T47D (cell line): ENCODE results near the gene MOB2.
A peak's percentile ranks its signal among the peaks of the same experiment; 100 is the strongest.
"Not testable (repeated sequence)": the region's sequence is repeated elsewhere in the genome, so short reads cannot be mapped to it uniquely, and the experiment has no call there.

Source experiments
- DNase-seq, 2 experiments: peaks; one replicate each; pipeline versions ENCODE4 v3.0.0 to v3.0.0-alpha.2; 2011 to 2012; ENCODE audit warnings: low read depth in 1 of 2, low spot score in 1 of 2
- JUND ChIP-seq: IDR thresholded peaks from 2 replicates; pipeline ENCODE4 v1.6.1; 2012; ENCODE audit warnings: low read depth
- in situ Hi-C: cut with HindIII; loops from 2 replicates; pipeline ENCODE4 v1.10.0; 2016; ENCODE audit warnings: low sequenced_read_pairs, low pct_unique_long_range_greater_than_20kb

The MOB2 gene

DNA sequence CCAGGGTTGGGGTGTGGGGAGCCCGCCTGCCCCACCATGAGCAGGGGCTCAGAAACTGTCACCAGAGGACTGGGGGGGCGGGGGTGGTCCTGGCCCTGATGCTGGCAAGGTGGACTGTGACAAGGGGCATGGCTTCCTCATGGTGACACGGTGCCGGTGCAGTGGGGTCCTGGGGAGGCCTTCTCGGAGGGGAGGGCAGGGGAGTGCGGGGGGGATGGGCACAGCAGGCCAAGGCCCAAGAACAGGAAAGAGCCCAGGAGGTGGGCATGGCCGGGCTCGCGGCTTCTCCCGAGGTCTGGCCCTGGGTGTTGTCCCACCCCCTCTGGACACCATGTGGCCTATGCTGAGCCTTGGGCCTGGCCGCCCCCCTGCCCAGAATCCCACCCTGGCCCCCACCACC is 47.2 kb downstream of the MOB2 start:
- DNase-seq: no peak
- TF ChIP-seq JUND: no peak
- in situ Hi-C loops: no loop called here

- in situ Hi-C loops: no loop called here
- no peak for DNase-seq
- TF ChIP-seq JUND: no peak
Observed at GRCh38 chr11:1438967-1439330, 47.6 kb downstream of the MOB2 start.

DNA sequence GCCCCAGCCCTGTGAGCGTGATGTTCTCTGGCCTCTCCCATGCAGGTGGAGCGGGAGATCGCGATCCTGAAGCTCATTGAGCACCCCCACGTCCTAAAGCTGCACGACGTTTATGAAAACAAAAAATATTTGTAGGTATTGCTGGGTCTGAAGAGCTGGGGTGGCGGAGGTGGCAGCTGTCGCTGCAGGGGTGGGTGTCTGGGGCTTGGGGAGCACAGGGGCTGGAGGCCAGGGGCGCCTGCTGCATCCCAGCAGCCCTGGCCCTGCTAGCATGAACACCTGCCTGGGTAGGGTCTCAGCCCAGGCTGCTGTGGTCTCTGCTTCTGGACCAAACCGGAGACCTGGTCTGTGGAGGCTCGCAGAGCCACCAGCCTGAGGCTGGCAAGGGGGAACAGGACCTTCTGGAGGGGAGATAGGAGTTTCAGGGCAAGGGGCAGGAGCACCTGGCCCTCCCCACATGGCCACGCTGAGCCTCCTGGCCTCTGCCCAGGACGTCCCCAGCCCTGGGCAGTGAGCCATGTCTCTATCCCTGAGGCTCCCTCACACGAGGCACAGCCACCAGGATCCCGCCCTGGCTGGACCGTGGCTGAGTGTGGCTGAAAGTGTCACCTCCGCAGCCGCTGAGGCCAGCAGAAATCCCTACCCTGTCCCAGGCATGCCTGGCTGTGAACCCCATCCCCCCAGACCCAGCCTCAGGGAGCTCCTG is 48.2 kb downstream of the MOB2 start:
- no peak for DNase-seq
- no peak for TF ChIP-seq JUND
- in situ Hi-C loops: no loop called here

DNA sequence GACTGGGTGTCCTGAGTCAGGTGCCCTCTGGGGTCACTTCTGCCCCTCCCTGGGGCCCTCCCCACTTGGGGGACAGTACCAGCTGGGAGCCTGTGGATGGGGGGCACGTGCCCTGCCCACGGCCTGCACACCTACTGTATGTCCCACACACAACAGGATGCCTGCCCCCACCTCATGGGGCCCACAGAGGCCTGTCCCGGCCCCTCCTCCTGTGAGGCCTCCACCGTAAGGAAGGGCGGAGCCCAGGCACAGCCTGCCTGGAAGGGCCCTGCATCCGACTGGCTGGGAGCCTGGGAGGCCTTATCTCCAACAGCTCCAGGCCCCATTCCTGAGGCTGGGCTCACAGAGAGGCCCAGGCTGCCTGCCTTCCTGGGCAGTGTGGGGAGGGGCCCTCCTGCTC is 49.1 kb downstream of the MOB2 start:
- DNase-seq: no peak
- in situ Hi-C loops: no loop called here
- TF ChIP-seq JUND: no peak

DNA sequence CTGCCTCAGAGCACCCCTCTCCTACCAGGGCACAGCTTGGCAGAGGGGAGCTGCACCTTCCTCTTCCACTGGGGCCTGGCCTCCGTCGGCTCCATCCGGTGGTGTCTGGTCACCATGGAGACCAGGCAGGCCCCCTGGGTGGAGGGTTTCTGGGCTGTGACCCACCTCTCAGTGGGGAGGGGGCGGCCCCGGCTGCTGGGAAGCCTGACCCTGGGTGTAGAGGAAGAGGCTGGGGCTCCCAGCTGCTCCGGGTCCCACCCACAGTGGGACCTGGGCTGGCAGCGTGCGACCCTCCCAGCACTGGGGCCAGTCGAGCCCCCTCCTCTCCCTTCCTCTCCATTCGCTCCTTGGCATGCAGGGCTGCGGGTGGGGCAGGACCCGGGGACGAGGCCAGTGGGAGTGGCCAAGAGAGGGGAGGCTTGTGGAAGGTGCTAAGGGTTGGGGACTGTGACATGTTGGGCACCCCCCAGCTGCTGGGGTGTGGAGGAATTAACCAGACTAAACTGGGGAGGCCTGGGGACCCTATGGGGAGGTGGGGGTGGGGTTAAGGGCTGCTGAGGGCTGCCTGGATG is 50.0 kb downstream of the MOB2 start:
- no peak for DNase-seq
- TF ChIP-seq JUND: no peak
- in situ Hi-C loops: no loop called here

GRCh38 chr11:1435820-1436467 is 50.6 kb downstream of the MOB2 start:
- peak in 1 of 2 experiments; percentile 48 for DNase-seq
- TF ChIP-seq JUND: no peak
- in situ Hi-C loops: no loop called here

GRCh38 chr11:1435479-1435819 is 51.1 kb downstream of the MOB2 start:
- in situ Hi-C loops, DNase-seq: not testable (repeated sequence)

DNA sequence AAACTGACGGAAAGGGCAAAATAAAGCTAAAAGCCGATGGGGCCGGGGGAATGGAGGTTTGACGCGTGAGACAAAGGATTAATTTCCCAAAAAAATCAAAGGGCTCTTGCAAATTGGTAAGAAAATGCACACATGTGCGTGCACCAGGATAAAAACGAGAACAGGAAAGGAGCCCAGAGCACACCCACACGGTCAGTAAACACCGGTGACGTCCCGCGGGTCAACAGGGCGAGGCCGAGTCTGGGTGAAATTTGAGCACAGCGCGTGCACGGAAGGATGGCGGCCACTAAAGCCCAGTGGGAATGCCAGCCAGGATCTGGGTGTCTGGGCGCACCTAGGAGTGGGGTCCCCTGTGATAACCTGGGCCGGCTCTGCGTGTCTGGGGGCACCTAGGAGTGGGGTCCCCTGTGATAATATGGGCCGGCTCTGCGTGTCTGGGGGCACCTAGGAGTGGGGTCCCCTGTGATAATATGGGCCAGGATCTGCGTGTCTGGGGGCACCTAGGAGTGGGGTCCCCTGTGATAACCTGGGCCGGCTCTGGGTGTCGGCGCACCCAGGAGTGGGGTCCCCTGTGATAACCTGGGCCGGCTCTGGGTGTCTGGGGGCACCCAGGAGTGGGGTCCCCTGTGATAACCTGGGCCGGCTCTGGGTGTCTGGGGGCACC is 52.5 kb downstream of the MOB2 start:
- DNase-seq: peak in 1 of 2 experiments; percentile 22
- in situ Hi-C loops: no loop called here
- no peak for TF ChIP-seq JUND

- in situ Hi-C loops: no loop called here
- TF ChIP-seq JUND: no peak
- DNase-seq: no peak
Observed at GRCh38 chr11:1433568-1433967, 53.0 kb downstream of the MOB2 start.

DNA sequence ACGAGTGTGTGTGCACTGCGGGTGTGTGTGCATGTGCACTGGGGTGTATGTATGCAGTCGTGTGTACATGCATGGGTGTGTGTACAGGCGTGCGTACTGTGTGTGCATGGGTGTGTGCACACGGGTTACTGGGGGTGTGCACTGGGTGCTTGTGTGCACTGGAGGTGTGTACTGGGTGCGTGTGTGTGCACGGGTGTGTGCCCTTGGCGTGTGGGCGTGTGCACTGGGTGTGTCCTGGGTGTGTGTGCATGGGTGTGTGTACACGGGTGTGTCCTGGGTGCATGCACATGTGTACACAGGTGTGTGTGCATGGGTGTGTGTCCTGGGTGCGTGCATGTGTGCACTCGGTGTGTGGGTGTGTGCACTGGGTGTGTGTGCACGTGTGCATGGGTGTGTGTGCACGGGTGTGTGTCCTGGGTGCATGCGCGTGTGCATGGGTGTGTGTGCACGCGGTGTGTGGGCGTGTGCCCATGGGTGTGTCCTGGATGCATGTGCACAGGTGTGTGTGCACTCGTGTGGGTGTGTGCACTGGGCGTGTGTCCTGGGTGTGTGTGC is 57.7 kb downstream of the MOB2 start:
- no peak for TF ChIP-seq JUND
- in situ Hi-C loops: no loop called here
- no peak for DNase-seq

DNA sequence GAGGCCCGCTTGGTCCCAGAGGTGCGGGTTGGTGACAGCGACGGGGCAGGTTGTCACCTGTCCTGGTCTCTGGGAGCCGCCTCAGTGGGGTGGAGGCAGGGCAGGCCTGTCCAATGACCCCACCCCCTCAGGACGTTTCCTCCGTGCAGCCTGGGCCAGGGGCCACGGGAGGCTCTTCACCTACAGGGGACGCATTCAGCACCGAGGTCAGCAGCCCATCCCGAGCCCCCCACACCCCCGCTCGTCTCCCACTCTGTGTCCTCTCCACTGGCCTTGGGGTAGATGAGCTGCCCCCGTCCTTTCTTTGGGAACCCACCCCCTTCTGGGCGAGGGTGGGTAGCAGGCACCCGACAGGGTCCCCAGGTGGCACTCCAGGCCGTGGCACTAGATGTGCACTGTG is 61.1 kb downstream of the MOB2 start:
- in situ Hi-C loops: no loop called here
- no peak for TF ChIP-seq JUND
- DNase-seq: no peak

DNA sequence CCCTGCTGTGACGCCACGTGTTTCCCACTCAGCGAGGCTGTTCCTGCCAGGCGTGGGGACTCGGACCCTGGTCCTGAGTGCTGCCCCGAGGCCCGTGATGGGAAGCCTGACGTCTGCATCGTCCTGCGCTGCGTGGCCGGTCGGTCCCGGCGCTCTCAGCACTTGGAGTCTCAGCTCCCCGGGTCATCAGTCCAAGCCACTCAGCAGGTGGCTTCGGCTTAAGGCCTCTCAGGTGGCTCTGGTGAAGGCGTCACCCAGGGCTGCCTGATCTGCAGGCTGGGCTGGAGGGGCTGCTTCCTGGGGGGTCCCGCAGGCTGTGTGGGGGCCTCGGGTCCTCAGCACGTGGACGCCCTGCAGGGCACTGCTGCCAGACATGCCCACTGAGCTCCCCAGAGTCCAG is 61.6 kb downstream of the MOB2 start:
- no peak for TF ChIP-seq JUND
- no peak for DNase-seq
- in situ Hi-C loops: no loop called here

- in situ Hi-C loops, DNase-seq: not testable (repeated sequence)
Observed at GRCh38 chr11:1423406-1423805, 63.2 kb downstream of the MOB2 start.
